ENCODE measurements around the gene ISM1.

The ISM1 gene

GRCh38 chr20:13226367-13226766, 5.3 kb downstream of the ISM1 start (continued):
- TF ChIP-seq ZNF565 (CRISPR knock-in tag; conservative IDR thresholded peaks at IDR 0.05; ENCODE audit: low read depth) = no peak
- no peak for TF ChIP-seq RARB (CRISPR knock-in tag; IDR thresholded peaks at IDR 0.05)
- no peak for TF ChIP-seq TOX (CRISPR knock-in tag; IDR thresholded peaks at IDR 0.05; ENCODE audit: borderline replicate concordance)
- no peak for TF ChIP-seq ZNF8 (CRISPR knock-in tag; IDR thresholded peaks at IDR 0.05)

- ATAC-seq = no peak
- TF ChIP-seq CSDC2 (CRISPR knock-in tag; IDR thresholded peaks at IDR 0.05) = no peak
- TF ChIP-seq POU6F1 (CRISPR knock-in tag; IDR thresholded peaks at IDR 0.05; ENCODE audit: borderline replicate concordance, low read depth) = no peak
- no peak for TF ChIP-seq RARB (CRISPR knock-in tag; IDR thresholded peaks at IDR 0.05)
- no peak for TF ChIP-seq ISL1 (CRISPR knock-in tag; IDR thresholded peaks at IDR 0.05)
- no peak for TF ChIP-seq TCF4 (CRISPR knock-in tag; IDR thresholded peaks at IDR 0.05; ENCODE audit: borderline replicate concordance)
- TF ChIP-seq, protein P1, sequence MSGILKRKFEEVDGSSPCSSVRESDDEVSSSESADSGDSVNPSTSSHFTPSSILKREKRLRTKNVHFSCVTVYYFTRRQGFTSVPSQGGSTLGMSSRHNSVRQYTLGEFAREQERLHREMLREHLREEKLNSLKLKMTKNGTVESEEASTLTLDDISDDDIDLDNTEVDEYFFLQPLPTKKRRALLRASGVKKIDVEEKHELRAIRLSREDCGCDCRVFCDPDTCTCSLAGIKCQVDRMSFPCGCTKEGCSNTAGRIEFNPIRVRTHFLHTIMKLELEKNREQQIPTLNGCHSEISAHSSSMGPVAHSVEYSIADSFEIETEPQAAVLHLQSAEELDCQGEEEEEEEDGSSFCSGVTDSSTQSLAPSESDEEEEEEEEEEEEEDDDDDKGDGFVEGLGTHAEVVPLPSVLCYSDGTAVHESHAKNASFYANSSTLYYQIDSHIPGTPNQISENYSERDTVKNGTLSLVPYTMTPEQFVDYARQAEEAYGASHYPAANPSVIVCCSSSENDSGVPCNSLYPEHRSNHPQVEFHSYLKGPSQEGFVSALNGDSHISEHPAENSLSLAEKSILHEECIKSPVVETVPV (CRISPR knock-in tag; IDR thresholded peaks at IDR 0.05) = no peak
Measured at GRCh38 chr20:13228771-13229170, 7.7 kb downstream of the ISM1 start.

DNA sequence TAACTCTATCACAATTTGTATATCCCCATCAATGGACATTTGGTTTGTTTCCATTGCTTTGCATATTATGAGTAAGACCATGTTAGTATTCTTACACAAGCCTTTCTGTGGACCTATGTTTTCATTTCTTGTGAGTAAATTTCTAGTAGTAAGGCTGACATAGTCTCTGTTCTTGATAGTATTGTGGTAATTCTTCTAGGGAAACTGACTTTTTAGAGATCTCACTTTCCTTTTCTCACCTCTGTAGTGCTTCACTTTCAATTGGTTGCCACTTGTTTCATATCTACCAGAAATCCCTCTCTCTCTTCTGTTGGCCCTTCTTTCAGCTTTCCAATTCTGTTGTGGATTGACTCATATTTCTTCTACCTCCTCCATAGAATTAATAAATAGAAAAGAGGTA, 8.5 kb downstream of the ISM1 start:
- ATAC-seq = no peak
- TF ChIP-seq ZC3H10 (CRISPR knock-in tag; IDR thresholded peaks at IDR 0.05) = no peak
- no peak for TF ChIP-seq TSHZ2 (CRISPR knock-in tag; IDR thresholded peaks at IDR 0.05)
- TF ChIP-seq BACH2 (CRISPR knock-in tag; IDR thresholded peaks at IDR 0.05; ENCODE audit: borderline replicate concordance) = no peak
- no peak for TF ChIP-seq ARNTL (CRISPR knock-in tag; IDR thresholded peaks at IDR 0.05; ENCODE audit: borderline replicate concordance, low read depth)
- no peak for TF ChIP-seq PATZ1 (CRISPR knock-in tag; IDR thresholded peaks at IDR 0.05; ENCODE audit: borderline replicate concordance)
- no peak for TF ChIP-seq TOX (CRISPR knock-in tag; IDR thresholded peaks at IDR 0.05; ENCODE audit: borderline replicate concordance)
- TF ChIP-seq ZFP3 (CRISPR knock-in tag; IDR thresholded peaks at IDR 0.05) = no peak
- TF ChIP-seq RARB (CRISPR knock-in tag; IDR thresholded peaks at IDR 0.05) = no peak
- TF ChIP-seq, protein P1 (CRISPR knock-in tag; IDR thresholded peaks at IDR 0.05) = no peak
- TF ChIP-seq ZNF565 (CRISPR knock-in tag; conservative IDR thresholded peaks at IDR 0.05; ENCODE audit: low read depth) = no peak
- TF ChIP-seq GLIS3 (CRISPR knock-in tag; IDR thresholded peaks at IDR 0.05) = no peak
- no peak for TF ChIP-seq SNAI2 (CRISPR knock-in tag; IDR thresholded peaks at IDR 0.05)

GRCh38 chr20:13231031-13231752, 10.1 kb downstream of the ISM1 start:
- no peak for ATAC-seq
- TF ChIP-seq SNAI2 (CRISPR knock-in tag; IDR thresholded peaks at IDR 0.05) = no peak
- no peak for TF ChIP-seq TCF4 (CRISPR knock-in tag; IDR thresholded peaks at IDR 0.05; ENCODE audit: borderline replicate concordance)
- TF ChIP-seq ZFP3 (CRISPR knock-in tag; IDR thresholded peaks at IDR 0.05) = no peak
- TF ChIP-seq ZNF565 (CRISPR knock-in tag; conservative IDR thresholded peaks at IDR 0.05; ENCODE audit: low read depth) = no peak
- TF ChIP-seq ZC3H10 (CRISPR knock-in tag; IDR thresholded peaks at IDR 0.05) = no peak
- TF ChIP-seq POU6F1 (CRISPR knock-in tag; IDR thresholded peaks at IDR 0.05; ENCODE audit: borderline replicate concordance, low read depth) = no peak
- TF ChIP-seq ISL1 (CRISPR knock-in tag; IDR thresholded peaks at IDR 0.05) = no peak
- no peak for TF ChIP-seq RARB (CRISPR knock-in tag; IDR thresholded peaks at IDR 0.05)
- TF ChIP-seq ESRRG (CRISPR knock-in tag; IDR thresholded peaks at IDR 0.05) = no peak
- no peak for TF ChIP-seq OSR1 (CRISPR knock-in tag; IDR thresholded peaks at IDR 0.05)
- no peak for TF ChIP-seq ZNF8 (CRISPR knock-in tag; IDR thresholded peaks at IDR 0.05)
- TF ChIP-seq PATZ1 (CRISPR knock-in tag; IDR thresholded peaks at IDR 0.05; ENCODE audit: borderline replicate concordance) = no peak
- TF ChIP-seq TOX (CRISPR knock-in tag; IDR thresholded peaks at IDR 0.05; ENCODE audit: borderline replicate concordance) = no peak
- TF ChIP-seq ARNTL (CRISPR knock-in tag; IDR thresholded peaks at IDR 0.05; ENCODE audit: borderline replicate concordance, low read depth) = no peak
- TF ChIP-seq CSDC2 (CRISPR knock-in tag; IDR thresholded peaks at IDR 0.05) = no peak
- TF ChIP-seq GLIS3 (CRISPR knock-in tag; IDR thresholded peaks at IDR 0.05) = no peak
- no peak for TF ChIP-seq BACH2 (CRISPR knock-in tag; IDR thresholded peaks at IDR 0.05; ENCODE audit: borderline replicate concordance)
- no peak for TF ChIP-seq ZNF70 (CRISPR knock-in tag; IDR thresholded peaks at IDR 0.05)
